Muscle layer of colon (tissue), 2 donors: ENCODE results near the gene RALGPS1.

Source experiments
- H3K27ac ChIP-seq: one replicate; pipeline ENCODE4 v1.7.0; 2013; ENCODE audit warnings: low read depth, mild to moderate bottlenecking, low read length, moderate library complexity
- H3K27me3 ChIP-seq, 2 donors: one replicate each; pipeline ENCODE4 v1.7.0; 2013; ENCODE audit warnings: low read length in 2 of 2, mild to moderate bottlenecking in 2 of 2; ENCODE audit not compliant: insufficient read depth in 2 of 2, control insufficient read depth in 1 of 2
- H3K36me3 ChIP-seq: one replicate; pipeline ENCODE4 v1.7.0; 2013; ENCODE audit warnings: mild to moderate bottlenecking, low read length; ENCODE audit not compliant: insufficient read depth
- H3K4me1 ChIP-seq: one replicate; pipeline ENCODE4 v1.7.0; 2013; ENCODE audit warnings: mild to moderate bottlenecking, low read length; ENCODE audit not compliant: insufficient read depth
- H3K4me3 ChIP-seq, 2 donors: one replicate each; pipeline ENCODE4 v1.7.0; 2013; ENCODE audit warnings: low read length in 2 of 2, low read depth in 1 of 2, mild to moderate bottlenecking in 1 of 2, moderate library complexity in 1 of 2
- H3K9ac ChIP-seq: one replicate; pipeline ENCODE4 v1.7.0; 2013; ENCODE audit warnings: low read length
- H3K9me3 ChIP-seq: one replicate; pipeline ENCODE4 v1.7.0; 2013; ENCODE audit warnings: mild to moderate bottlenecking, low read length
- donor health status: abdominal sarcoma.
- donor health status: Adenocarcinoma of cecum.

Gene RALGPS1

GRCh38 chr9:127255692-127256091 is 341.1 kb downstream of the RALGPS1 start:
- Histone ChIP-seq H3K36me3 (no peaks in the 10 kb centered on the region), H3K27ac (no peak overlapping the region), H3K9ac (no peak overlapping the region), H3K4me1 (no peaks in the 10 kb centered on the region), H3K27me3 (no peaks in the 10 kb centered on the region), H3K4me3 (no peak overlapping the region), H3K9me3 (no peaks in the 10 kb centered on the region)

GRCh38 chr9:127256324-127256723 is 341.7 kb downstream of the RALGPS1 start:
- Histone ChIP-seq H3K27me3 (no peaks in the 10 kb centered on the region), H3K36me3 (no peaks in the 10 kb centered on the region), H3K4me1 (no peaks in the 10 kb centered on the region), H3K9me3 (no peaks in the 10 kb centered on the region), H3K27ac (no peak overlapping the region), H3K4me3 (no peak overlapping the region), H3K9ac (no peak overlapping the region)

- Histone ChIP-seq H3K36me3 (no peaks in the 10 kb centered on the region), H3K9ac (no peak overlapping the region), H3K4me3 (no peak overlapping the region), H3K27me3 (no peaks in the 10 kb centered on the region), H3K27ac (no peak overlapping the region), H3K4me1 (peaks cover 6% of the 10 kb centered on the region), H3K9me3 (no peaks in the 10 kb centered on the region)
These were observed 344.3 kb downstream of the RALGPS1 start for GRCh38 chr9:127258606-127259471.

GRCh38 chr9:127262602-127263001 is 348.0 kb downstream of the RALGPS1 start:
- Histone ChIP-seq H3K9ac (no peak overlapping the region), H3K36me3 (no peaks in the 10 kb centered on the region), H3K9me3 (no peaks in the 10 kb centered on the region), H3K27ac (no peak overlapping the region), H3K4me1 (peaks cover 6% of the 10 kb centered on the region), H3K27me3 (no peaks in the 10 kb centered on the region), H3K4me3 (no peak overlapping the region)

DNA sequence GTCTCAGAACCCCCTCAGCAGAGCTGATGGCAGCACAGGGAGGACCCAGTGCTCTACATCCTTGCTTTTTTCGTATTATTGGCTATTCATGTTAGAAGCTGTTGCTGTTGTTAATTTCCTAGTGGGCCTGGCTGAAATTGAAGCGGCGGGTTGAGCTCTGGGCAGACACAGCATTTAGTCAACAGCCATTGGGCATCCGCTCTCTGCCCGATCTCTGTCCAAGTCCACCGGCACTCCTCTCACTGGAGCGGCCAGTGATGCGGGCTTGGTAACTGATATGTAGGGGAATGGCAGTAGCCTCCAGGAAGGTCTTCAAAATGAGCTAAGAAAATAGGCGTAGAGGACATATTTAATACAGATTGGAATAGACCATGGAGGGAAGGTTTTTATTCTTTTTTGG is 348.7 kb downstream of the RALGPS1 start:
- H3K36me3 ChIP-seq: no peaks in the 10 kb centered on the region
- H3K4me3 ChIP-seq: no peak overlapping the region
- H3K27me3 ChIP-seq: no peaks in the 10 kb centered on the region
- H3K9me3 ChIP-seq: no peaks in the 10 kb centered on the region
- H3K9ac ChIP-seq: no peak overlapping the region
- H3K4me1 ChIP-seq: peaks cover 6% of the 10 kb centered on the region
- no peak overlapping the region for H3K27ac ChIP-seq

GRCh38 chr9:127263664-127264063 is 349.1 kb downstream of the RALGPS1 start:
- Histone ChIP-seq H3K27me3 (no peaks in the 10 kb centered on the region), H3K27ac (no peak overlapping the region), H3K9me3 (no peaks in the 10 kb centered on the region), H3K9ac (no peak overlapping the region), H3K4me3 (no peak overlapping the region), H3K36me3 (no peaks in the 10 kb centered on the region), H3K4me1 (peaks cover 6% of the 10 kb centered on the region)

DNA sequence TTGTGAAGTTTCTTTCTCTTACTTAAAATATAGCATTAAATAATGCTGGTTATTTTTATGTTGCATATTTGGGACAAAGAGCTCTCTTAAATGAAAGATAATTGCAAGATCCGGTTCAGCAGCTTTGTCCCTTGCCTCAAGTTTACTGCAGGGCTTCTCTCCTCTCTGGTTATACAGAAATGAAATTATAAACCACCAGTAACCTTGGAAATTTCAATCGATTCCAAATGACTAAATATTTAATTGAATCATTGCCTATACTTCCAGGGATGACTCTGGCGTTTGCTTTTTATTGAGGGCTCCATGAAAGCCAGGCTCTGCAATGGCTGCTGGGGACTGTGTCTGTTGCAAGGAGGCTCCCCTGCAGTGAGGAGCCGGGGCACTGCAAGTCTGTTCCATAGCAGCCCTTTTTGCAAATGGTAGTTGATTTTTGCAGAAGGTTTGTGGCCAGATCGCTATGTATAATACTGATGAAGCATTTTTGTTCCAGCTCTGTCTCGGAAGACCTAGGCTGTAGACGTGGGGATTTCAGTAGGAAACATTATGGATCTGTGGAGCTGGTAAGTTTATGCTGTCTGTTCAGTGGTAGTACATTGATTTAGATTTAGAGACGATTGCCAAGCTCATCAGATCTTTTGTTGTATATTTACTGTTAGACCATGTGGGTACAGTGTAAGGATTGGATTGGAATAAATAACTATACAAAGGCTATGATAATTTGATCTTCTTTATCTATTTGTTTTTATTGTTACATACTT is 350.1 kb downstream of the RALGPS1 start, which contains the start of gene GARNL3:
Gene GARNL3, plus strand, starts transcription at position 313 of the 758 bp plus-strand sequence. Its CDS starts 104 bp downstream, at position 417.
- Histone ChIP-seq H3K4me1 (peaks cover 6% of the 10 kb centered on the region), H3K4me3 (no peak within 1 kb of the TSS), H3K27me3 (no peaks in the 10 kb centered on the region), H3K36me3 (no peaks in the 10 kb centered on the region), H3K27ac (no peak within 1 kb of the TSS), H3K9me3 (no peaks in the 10 kb centered on the region), H3K9ac (no peak within 1 kb of the TSS)

DNA sequence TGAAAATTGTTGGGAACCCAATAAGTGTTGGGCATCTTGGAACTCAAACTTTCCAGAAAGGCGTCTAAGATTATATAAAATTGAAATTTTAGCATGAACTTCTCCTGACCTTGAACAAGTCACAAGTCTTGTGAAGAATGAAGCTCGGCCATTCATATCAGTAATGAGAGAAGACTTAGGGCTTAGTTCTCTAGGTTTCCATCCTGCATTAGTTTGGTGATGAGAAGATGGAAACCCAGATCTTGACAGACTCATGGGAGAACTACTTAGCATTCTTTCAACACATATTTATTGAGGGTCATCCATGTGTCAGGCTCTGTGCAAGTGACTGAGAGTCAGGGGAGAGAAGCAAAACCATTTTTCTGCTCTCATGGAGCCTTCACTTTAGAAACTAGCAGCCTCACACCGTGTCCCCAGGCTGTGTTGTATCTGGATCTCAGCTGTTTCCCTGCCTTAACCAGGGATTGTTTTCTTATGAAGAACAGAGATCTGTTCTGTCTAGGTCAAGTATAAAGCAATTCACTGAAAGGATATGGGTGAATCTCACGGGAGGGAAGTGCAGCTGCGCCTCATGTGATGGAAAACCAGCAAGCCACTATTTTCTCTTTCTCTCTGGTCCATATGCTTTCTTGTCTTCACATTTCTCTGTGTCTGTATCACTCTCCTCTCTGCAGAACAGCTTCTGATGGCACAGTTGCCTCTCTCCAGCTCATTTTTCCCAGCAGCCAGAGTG is 353.4 kb downstream of the RALGPS1 start:
- no peak overlapping the region for H3K9ac ChIP-seq
- H3K4me1 ChIP-seq: peaks cover 6% of the 10 kb centered on the region
- no peaks in the 10 kb centered on the region for H3K36me3 ChIP-seq
- H3K4me3 ChIP-seq: no peak overlapping the region
- H3K27ac ChIP-seq: no peak overlapping the region
- H3K27me3 ChIP-seq: no peaks in the 10 kb centered on the region
- no peaks in the 10 kb centered on the region for H3K9me3 ChIP-seq

GRCh38 chr9:127269449-127269848 is 354.9 kb downstream of the RALGPS1 start:
- no peak overlapping the region for H3K27ac ChIP-seq
- H3K4me1 ChIP-seq: no peaks in the 10 kb centered on the region
- no peak overlapping the region for H3K9ac ChIP-seq
- H3K9me3 ChIP-seq: no peaks in the 10 kb centered on the region
- no peaks in the 10 kb centered on the region for H3K27me3 ChIP-seq
- no peaks in the 10 kb centered on the region for H3K36me3 ChIP-seq
- H3K4me3 ChIP-seq: no peak overlapping the region
